Astrocyte of the hippocampus (primary cell): ENCODE results near the gene IL22RA1.

Experiments used
- DNase-seq: peaks from one replicate; pipeline ENCODE4 v3.0.0; 2011; ENCODE audit warnings: low read depth, low spot score

IL22RA1 gene, protein sequence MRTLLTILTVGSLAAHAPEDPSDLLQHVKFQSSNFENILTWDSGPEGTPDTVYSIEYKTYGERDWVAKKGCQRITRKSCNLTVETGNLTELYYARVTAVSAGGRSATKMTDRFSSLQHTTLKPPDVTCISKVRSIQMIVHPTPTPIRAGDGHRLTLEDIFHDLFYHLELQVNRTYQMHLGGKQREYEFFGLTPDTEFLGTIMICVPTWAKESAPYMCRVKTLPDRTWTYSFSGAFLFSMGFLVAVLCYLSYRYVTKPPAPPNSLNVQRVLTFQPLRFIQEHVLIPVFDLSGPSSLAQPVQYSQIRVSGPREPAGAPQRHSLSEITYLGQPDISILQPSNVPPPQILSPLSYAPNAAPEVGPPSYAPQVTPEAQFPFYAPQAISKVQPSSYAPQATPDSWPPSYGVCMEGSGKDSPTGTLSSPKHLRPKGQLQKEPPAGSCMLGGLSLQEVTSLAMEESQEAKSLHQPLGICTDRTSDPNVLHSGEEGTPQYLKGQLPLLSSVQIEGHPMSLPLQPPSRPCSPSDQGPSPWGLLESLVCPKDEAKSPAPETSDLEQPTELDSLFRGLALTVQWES

DNA sequence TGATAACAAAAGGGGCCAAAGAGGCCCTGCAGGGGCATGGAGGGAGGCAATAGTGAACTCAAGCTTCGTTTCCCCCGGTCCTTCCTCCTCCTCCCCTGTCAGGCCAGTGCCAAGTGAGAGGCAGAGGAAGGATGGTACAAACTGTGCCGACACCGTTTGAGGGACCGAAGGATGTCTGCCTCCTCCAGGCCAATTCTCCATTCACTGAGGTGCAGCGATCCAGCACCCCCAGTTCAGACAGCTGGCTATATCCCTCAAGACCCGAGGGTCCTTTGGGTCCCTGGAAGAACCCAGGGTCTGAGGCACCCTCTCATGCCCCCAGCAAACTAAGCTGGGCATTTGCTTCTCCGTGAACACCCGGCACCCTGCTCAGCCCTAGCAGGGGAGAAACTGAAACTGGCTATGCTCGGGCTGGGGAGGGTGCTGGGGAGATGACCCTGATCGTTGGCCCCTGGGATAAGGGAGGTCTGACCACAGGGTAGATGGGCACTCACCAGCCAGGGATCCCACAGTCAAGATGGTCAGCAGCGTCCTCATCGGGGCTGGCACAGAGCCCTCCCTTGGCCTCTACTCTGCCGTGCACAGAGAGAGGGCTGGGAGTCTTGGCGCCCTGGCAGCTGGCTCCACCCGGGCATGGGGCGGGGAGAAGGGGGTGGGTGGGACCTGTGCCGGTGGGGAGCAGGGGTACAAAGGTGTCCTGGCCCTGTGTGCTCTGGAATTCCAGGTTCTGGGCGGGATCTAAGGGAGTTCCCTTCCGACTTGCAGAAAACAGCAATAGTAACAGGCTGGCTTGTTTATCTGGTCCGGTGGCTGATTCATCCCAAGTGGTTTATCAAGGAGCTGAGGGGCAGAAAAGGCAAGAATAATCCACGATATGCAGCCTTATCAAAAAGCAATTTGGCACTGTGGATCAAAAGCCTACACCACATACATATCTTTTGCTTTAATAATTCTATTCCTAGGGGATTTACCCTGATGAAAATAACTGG, at the start of gene IL22RA1:
IL22RA1 (minus strand) TSS at position 595 of the 989 bp plus-strand sequence; CDS start at position 537, 58 bp downstream.
- no peak for DNase-seq

DNA sequence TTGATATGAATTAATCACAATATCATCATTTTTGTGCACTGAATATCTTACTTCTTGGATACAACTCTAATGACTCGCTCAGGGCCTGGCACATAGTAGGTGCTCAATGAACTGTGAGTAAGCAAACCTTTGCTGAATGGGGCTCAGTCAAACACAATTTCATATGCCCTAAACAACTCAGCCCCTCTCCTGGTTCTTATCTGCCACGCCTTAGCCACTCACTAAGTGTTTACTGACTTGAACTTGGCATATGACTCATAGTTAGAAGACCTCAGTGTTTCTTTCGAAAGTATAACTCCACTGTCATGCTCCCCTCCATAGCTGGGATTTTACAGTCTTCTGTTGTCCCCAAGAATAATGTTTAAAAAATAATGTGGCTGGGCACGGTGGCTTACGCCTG, 48.9 kb upstream of the IL22RA1 start:
- DNase-seq, result peak; percentile 26

DNA sequence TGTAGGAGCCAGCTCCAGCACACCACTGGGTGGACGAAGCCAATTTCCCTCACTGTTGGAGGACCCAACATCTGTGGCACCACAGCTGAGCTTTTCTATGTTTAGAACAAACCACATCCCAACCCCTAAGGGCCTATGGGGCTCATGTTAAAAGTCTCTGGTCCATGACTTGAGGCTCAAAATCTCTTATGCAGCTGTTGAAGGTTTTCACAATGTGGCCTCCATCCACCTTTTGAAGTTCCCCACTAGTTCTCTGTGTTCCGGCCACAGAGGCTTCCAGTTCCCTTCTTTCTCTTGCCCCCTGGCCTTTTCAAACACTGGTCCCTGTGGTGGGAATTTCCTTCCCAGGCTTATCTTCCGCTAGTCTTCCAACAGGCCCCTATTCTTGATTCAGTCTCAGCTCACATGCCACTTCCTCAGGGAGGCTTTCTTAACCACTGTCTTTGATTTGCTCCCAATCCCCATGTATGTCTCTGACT, 48.1 kb upstream of the IL22RA1 start:
- DNase-seq, result no peak

DNA sequence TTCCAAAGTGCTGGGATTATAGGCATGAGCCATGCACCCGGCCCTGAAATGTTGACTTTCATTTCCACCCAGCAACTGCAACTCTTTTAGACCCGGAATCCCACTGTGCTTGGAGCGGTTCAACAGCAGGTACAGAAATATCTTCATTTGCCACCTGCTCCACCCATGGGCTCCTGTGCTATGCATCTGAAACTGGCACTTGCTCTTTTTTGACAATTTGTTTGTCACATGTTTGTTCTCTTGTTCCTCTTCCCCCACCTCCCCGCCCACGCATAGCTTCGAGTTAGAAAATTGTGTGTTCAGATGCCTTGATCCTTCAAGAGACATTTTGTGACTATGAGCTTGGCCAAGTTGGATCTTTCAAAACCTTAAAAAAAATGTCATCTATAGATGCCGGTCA, 46.6 kb upstream of the IL22RA1 start:
- DNase-seq, result no peak

DNA sequence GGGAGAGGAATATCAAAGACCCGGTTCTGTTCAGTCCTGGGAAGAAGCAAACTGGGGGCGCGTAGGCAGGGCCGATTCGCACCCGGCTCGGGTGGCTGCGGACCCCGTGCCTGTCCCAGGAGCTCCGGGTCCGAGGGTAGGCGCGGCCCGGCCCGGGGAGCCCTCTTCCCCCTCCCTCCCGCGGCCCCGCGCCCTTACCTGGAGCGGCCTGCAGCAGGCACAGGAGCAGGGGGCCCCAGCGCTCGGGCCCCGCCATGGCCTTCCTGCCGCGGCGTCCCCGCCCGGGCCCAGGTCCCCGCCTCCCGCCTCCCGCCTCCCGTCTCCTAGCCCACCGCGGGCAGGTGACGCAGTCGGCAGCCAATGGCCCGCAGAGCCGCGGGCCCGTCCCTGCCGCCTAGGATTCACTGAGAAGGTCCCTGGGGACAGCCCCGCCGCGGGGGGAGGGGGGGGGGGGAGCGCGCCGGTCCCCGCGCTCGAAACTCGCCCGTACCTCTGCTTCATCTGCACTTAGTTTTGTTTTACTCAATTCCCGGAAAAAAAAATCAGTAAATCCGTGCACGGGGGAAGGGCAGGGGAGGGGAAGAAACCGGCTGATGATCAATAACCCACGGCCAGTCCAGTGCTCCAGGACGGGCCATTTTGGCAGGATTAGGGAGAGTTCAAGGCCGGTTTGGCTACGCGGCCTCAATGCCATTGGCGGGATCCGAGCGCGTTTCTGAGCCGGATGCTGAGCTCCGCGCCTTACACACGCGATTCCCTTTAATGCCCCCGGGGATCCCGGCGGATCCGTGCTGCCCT, 44.3 kb upstream of the IL22RA1 start, which contains the start of gene IFNLR1:
IFNLR1 (minus strand) TSS at position 297 of the 798 bp plus-strand sequence; CDS start at position 256, 41 bp downstream.
- DNase-seq, result peak; percentile 48

DNA sequence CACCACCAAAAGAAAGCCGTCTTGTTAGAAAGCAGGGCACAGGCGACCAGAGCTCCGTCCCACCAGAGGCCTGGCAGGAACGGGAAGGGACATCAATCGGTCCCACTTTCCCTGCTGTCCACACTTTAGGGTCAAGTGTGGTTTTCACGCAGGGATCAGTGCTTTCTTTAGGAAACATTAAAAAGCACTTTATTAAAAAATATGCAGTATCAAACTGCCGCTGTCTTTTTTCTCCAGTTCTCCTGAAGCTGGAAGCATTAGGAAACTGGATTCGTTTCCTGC, 43.7 kb upstream of the IL22RA1 start:
- no peak for DNase-seq

DNA sequence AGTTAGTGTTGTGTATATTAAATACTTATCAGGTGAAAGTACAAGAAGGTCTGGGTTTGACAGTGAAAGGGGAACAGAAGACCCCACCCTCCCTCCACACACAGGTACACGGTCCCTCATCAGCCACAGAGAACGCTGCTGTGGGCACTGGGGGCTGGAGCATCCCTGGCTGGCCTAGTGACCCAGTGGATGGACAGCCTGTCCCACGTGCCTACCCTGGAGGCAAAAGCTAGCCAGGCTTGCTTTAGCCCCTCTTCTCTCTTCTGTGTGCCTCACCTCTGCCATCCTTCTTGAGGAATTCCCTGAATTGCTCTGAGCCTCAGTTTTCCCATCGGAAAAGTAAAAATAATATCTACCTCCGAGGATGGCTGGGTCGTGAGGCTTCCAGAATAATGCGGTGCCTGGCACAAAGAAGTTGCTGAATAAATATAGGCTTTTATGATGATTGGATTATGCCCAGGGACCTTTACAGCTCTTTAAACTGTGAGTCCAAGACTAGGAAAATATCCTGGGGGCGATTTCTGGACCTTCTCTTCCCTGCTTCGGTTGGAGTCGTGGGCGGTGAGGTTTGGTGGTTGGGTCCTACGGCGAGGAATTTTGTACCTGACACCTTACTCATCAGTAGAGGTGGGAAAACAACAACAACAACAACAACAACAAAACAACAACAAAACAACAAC, 43.2 kb upstream of the IL22RA1 start:
- no peak for DNase-seq

DNA sequence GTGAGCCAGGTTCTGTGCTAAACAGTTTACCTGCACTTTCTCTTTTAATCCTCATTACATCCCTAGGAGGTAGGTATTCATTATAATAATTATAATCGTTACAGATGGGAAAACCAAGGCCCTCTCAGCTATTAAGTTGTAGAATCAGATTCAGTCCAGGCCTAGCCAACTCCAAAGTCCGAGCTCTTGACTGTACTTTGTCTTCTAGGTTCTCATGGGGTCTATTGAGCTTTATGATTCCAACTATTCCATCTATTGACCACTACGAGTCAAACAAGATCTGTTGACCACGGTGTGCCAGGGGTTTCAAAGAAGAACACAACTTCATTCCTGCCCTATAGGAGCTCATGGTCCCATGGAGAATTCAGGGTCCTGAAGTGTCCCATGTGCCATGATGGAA, 42.1 kb upstream of the IL22RA1 start:
- no peak for DNase-seq

DNA sequence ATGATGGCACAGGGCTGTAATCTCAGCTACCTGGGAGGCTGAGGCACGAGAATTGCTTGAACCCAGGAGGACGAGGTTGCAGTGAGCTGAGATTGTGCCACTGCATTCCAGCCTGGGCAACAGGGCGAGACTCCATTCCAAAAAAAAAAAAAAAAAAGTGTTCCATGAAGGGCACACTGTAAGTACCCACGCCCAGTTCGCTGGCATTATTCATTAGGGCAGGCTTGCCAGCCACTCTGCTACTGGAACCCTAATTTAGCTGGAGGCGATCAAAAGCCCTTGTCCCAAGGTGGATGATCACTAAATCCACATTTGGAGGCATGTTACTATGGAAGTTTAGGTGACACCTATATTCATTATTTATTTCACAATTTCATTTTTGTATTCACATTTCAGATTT, 39.1 kb upstream of the IL22RA1 start:
- no peak for DNase-seq

DNA sequence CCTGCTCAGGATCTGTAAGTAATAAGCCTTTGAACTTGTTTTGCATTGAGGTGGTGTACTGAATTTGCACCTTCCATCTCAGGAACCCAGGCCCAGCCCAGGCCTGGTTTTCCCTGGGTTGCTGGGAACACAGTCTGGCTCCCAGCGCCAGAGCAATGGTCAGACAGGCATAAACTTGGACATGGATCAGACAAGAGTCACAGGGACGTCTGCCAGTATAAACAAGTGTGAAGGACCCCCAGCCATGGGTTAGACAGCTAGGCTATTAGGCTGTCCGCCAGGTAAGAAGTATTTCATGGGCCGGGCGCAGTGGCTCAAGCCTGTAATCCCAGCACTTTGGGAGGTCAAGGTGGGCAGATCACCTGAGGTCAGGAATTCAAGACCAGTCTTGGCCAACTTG, 38.7 kb upstream of the IL22RA1 start:
- peak; percentile 75 for DNase-seq

DNA sequence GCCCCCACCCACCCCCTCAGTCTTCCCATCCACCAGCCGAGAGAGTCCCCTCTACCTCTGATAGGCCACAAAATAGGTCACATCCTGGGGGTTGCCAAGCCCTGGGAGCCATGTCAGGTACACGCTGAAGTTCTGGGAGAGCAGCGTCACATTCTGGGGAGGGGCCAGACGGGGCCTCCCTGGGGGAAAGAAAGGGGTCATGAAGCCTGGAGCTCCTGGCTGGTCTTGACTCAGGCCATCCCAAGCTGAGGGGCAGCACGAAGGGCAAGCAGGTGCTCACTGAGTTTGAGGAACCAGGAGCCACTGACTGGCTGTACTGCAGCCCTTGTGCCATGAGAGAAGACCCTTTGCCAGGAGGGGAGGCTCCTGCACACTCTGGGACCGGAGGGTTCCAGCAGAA, 37.7 kb upstream of the IL22RA1 start:
- DNase-seq, result no peak

DNA sequence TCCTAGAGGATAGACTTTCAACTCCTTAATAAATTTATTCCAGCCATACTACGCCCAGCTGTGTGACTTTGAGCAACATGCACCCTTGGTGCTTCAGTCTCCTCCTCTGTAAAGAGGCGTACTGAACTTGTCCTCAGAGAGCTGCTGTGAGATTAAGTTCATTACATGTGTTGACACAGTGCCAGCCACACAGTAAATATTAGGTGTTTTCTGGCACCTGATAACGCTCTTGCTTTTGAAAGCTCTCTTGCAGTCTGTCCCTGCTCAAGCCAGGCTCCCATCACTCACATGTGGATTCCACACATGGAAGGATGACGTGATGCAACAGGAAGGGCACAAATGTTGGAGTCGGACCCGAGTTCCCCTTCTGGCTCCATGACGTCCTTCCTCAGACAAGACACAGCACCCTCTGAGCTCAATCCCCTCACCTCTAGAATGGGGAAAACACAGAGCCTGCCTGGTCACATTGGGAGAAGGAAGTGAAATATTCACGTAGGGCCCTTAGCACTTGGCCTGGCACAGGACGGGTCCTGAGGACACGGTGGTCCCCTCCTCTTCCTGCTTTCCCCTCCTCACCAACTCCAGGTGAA, 36.4 kb upstream of the IL22RA1 start:
- DNase-seq, result no peak

DNA sequence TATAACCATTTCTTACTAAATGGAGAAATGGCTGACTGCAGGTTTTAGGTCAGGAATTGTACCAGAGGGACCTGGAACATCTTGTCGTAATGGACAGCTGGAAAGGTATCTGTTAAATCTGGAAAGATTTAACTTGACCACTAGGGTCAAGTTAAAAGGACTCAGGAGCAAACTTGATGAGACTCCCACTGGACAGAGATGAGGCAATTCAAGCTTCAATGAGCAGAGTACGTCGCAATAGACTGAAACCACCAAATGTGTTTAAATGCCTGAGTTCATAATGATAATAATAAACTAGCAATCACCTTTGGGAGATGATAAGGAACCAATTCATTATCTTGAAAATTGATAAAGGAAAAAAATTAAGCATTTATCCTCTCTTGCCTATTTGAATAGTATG, 35.5 kb upstream of the IL22RA1 start:
- DNase-seq, result no peak

DNA sequence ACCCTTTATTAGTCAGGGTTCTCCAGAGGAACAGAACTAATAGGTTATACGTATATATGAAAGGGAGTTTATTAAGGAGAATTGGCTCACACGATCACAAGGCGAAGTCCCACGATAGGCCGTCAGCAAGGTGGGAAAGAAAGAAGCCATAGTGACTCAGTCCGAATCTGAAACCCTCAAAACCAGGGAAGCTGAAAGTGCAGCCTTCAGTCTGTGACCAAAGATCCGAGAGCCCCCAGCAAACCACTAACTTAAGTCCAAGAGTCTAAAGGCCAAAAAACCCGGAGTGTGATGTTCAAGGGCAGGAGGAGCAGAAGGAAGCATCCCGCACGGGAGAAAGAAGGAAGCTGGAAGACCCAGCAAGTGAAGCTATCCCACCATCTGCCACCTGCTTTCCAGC, 34.2 kb upstream of the IL22RA1 start:
- no peak for DNase-seq

DNA sequence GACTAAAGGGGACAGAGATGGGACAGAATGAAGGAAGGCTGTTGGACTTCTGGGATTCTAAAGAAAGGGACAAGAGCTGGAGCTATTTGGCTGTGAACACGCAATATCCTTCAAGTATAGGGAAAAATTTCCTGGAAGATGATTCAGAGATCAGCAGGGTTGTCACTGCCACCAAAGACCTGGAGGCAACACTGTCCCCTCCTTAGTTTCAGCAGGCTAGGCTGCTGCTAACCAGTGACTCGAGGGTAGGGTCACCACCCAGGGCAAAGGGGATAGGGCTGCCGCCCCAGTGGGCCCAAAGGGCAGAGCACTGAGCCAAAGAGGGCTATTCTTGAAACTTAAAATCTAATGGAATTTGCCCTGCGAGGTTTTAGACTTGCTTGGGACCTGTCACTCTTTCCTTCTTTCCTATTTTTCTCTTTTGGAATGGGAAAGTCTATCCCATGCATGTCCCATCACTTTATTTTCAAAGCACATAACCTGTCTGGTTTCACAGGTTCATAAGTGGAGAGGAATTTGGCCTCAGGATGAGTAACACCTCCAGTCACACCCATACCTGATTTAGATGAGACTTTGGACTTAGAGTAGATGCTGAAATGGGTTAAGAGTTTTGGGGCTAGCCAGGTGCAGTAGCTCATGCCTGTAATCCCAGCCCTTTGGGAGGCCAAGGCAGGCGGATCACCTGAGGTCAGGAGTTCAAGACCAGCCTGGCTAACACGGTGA, 32.3 kb upstream of the IL22RA1 start:
- no peak for DNase-seq

DNA sequence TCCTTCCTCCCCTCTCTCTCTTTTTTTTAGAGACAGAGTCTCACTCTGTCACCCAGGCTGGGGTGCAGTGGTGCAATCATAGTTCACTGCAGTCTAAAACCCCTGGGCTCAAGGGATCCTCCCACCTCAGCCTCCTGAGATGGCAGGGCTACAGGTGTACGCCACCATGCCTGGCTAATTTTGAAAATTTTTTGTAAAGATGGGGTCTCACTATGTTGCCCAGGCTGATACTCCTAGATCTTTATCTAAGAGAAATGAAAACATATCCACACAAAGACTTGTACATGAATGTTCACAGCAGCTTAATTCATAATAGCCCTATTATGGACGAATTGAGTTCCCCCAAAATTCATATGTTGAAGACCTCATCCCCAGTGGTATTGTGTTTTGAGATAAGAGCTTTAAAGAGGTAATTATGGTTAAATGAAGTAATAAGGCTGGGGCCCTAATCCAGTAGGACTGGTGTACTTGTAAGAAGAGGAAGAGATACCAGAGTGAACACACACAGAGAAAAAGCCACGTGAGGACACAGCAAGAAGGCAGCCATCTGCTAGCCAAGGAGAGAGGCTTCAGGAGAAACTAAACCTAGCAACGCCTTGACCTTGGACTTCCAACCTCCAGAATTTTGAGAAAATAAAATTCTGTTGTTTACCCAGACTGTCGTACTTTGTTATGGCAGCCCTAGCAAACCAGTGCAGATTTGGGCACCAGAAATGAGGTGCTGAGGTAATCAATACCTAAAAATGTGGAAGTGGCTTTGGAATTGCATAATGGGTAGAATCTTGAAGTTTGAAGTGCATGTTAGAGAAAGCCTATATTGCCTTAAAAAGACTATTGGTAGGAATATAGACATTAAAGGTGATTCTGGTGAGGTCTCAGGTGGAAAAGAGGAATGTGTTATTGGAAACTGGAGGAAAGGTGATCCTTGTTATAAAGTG, 31.0 kb upstream of the IL22RA1 start:
- DNase-seq, result no peak

DNA sequence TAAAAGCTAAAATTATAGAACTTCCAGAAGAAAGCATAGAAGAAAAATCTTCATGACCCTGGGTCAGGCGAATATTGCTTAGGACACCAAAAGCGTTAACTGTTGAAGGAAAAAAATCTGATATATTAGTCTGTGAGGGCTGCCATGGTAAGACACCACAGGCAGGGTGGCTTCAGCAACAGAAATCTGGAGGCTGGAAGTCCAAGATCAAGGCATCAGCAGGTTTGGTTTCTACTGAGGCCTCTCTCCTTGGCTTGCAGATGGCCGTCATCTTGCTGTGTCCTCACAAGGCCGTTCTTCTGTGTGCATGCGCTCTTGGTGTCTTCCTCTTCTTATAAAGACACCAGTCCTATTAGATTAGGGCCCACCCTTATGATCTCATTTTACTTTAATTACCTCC, 29.7 kb upstream of the IL22RA1 start:
- DNase-seq, result no peak

DNA sequence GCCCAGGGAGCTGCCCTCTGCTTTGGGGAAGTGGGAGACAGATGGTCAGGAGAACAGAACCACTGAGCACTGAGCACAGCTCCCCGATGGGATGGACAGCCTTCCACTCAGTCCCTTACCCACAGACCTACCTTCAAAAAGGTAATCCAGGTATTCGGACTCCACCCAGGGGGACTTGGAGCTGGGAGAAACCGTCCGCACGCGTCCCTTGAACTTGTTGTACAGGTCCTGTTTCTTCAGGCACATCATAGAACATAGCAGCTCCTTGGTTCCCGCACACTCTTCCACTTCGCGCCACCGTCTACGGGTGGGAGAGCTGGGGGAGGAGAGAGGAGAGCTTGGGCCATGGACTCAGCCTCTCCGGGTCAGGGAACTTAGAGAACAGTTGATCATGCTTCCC, 26.3 kb upstream of the IL22RA1 start:
- no peak for DNase-seq

DNA sequence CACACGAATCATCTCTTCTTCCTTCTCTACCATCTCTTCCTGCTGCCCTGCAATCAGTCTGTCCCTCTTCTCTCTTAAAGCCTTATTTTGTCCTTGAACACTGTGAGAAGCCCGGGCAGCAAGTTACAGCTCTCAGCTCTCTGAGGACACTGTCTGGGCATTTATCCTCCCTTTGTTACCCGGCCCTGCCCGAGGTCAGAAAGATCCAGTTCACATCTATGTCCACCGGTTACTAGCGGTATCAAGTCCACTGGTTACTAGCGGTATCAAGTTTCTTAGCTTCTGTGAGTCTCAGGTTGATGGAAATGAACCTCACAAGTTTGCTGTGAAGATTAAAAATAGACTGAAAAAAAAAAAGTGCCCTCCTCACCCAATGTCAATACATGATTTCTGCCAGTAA, 25.3 kb upstream of the IL22RA1 start:
- no peak for DNase-seq
